Testis (tissue), 2 donors: ENCODE results near the gene WDR88.

ENCODE experiments used
- CTCF ChIP-seq, 3 experiments: fragments of 450-650 bp in 2 of 3; fragments of 200-600 bp in 1 of 3; sonication (generic) in 1 of 3; IDR thresholded peaks; one replicate each; pipeline ENCODE4 v1.5.1; 2016 to 2019; ENCODE audit warnings: antibody characterized with exemption in 3 of 3, mild to moderate bottlenecking in 2 of 3, moderate library complexity in 1 of 3
- POLR2A ChIP-seq: fragments of 450-650 bp; IDR thresholded peaks from one replicate; pipeline ENCODE4 v1.6.1; 2017; ENCODE audit warnings: antibody characterized with exemption, mild to moderate bottlenecking, moderate library complexity

DNA sequence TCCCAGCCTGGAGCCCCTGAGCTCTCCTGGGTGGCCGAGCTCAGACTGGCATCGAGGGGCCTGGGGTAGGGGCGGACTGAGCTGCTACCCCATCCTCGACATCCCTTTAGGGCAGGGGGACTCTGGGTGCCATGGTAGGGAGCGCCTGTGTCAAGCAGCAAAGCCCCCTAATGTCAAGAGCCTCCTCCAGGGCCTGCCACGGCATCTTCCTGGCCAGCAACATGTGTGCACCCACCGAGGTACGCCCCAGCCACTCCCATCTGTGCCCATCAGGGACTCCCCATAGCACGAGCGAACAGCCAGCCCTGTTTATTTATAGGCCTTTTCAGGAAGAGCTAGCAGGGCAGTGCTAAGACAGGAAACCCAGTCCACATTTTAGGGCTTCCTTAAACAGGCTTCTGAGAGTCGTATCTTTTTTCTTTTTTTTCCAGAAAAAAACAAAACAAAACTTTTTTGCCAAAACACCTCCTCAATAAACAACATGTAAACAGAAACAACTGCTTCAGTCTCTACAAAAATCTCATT lies 76.5 kb downstream of the WDR88 start:
- TF ChIP-seq CTCF (IDR thresholded peaks at IDR 0.05) (no peak), POLR2A (no peak)
